Left lung (tissue), 10 donors: ENCODE data around the gene HACD3. TPM values are rescaled to one million over a fixed set of nuclear protein-coding genes. Genes with fewer than 3 reads are reported as not detected.

ENCODE experiments used
- ATAC-seq: fragments of 200-7000 bp; cut with Tn5 transposase; one replicate; pipeline ENCODE4 v1.9.1; 2020; ENCODE audit warnings: moderate library complexity
- DNase-seq, 4 donors: peaks; one replicate each; pipeline ENCODE4 v3.0.0-alpha.2; 2013 to 2020
- H3K27ac ChIP-seq, 2 donors: fragments of 200-600 bp; sonication (generic) in 1 of 2; one replicate each; pipeline versions ENCODE4 v1.5.0 to v1.8.0; 2020 to 2021
- H3K27me3 ChIP-seq, 2 donors: fragments of 200-600 bp; sonication (generic) in 1 of 2; one replicate each; pipeline versions ENCODE4 v1.5.0 to v1.8.0; 2020 to 2021
- H3K36me3 ChIP-seq, 2 donors: fragments of 200-600 bp; sonication (generic) in 1 of 2; one replicate each; pipeline versions ENCODE4 v1.5.0 to v1.8.0; 2020 to 2021
- H3K4me1 ChIP-seq, 2 donors: fragments of 200-600 bp; one replicate each; pipeline ENCODE4 v1.8.0; 2021
- H3K4me3 ChIP-seq, 2 donors: fragments of 200-600 bp; sonication (generic) in 1 of 2; one replicate each; pipeline versions ENCODE4 v1.5.0 to v1.8.0; 2020 to 2021; ENCODE audit warnings: mild to moderate bottlenecking in 1 of 2
- H3K9me3 ChIP-seq, 2 donors: fragments of 200-600 bp; sonication (generic) in 1 of 2; one replicate each; pipeline versions ENCODE4 v1.5.0 to v1.8.0; 2020 to 2021
- intact Hi-C, 2 donors: fragments of 100-400 bp; cut with DNase I; formaldehyde crosslinking; loops; one replicate each; pipeline versions ENCODE4 v1.11.2 to v1.14.2; 2022
- polyA plus RNA-seq, 6 donors: library from polyadenylated mRNA; unstranded; fragments of 120-200 nt; gene quantifications; one replicate each; pipeline ENCODE4 v1.2.1, GENCODE V29; 2013; ENCODE audit not compliant: insufficient read length in 6 of 6
- total RNA-seq, 2 donors: library from RNA; stranded (reverse); fragmentation: NEBNext Ultra II Directional; extraction: Animal tissue kit (Norgen Biotek cat#: 25700); gene quantifications; one replicate each; pipeline ENCODE4 v1.2.1, GENCODE V29; 2021
- TF ChIP-seq, protein P1 (sequence below), 2 donors: fragments of 200-600 bp; sonication (generic) in 1 of 2; IDR thresholded peaks; one replicate each; pipeline versions ENCODE4 v1.5.0 to v1.8.0; 2021; ENCODE audit warnings: antibody characterized with exemption in 2 of 2
- donor health status: DM: no; HTN: yes; CAD: no.
- donor health status: DM: no; HTN: no; CAD: no.

HACD3 gene
- total and polyA plus RNA-seq, 8 donors: 51.1 to 191 (median 159) TPM

DNA sequence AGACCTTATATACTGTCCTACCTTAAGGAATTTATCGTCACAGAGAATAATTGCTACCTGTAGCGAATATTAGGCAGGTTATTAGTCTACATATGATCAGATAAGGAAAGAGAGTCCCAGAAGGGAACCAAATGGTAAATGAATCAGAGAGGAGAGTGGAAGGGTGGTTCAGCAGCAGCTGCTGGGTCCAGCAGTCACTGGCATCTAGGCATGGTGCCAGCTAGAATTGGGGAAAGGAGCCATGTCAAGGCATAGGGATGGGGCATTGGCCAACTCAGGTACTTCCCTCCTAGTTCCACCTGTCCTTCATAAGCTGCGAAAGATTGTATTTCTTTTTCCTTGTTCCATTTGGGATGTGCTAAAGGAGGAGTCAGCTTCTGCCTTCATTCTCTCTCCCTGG, 23.4 kb downstream of the HACD3 start:
- TF ChIP-seq, protein P1, sequence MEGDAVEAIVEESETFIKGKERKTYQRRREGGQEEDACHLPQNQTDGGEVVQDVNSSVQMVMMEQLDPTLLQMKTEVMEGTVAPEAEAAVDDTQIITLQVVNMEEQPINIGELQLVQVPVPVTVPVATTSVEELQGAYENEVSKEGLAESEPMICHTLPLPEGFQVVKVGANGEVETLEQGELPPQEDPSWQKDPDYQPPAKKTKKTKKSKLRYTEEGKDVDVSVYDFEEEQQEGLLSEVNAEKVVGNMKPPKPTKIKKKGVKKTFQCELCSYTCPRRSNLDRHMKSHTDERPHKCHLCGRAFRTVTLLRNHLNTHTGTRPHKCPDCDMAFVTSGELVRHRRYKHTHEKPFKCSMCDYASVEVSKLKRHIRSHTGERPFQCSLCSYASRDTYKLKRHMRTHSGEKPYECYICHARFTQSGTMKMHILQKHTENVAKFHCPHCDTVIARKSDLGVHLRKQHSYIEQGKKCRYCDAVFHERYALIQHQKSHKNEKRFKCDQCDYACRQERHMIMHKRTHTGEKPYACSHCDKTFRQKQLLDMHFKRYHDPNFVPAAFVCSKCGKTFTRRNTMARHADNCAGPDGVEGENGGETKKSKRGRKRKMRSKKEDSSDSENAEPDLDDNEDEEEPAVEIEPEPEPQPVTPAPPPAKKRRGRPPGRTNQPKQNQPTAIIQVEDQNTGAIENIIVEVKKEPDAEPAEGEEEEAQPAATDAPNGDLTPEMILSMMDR (IDR thresholded peaks at IDR 0.05): no peak
- no peaks in the 10 kb centered on the region for H3K27me3 ChIP-seq
- no peak overlapping the region for H3K27ac ChIP-seq
- intact Hi-C loops: no loop called here
- no peak for DNase-seq
- peaks cover 0 to 22% of the 10 kb centered on the region in 2 donors for H3K36me3 ChIP-seq
- H3K4me3 ChIP-seq: no peak overlapping the region
- no peaks in the 10 kb centered on the region for H3K9me3 ChIP-seq
- ATAC-seq: no peak
- peaks cover 0 to 7% of the 10 kb centered on the region in 2 donors for H3K4me1 ChIP-seq

DNA sequence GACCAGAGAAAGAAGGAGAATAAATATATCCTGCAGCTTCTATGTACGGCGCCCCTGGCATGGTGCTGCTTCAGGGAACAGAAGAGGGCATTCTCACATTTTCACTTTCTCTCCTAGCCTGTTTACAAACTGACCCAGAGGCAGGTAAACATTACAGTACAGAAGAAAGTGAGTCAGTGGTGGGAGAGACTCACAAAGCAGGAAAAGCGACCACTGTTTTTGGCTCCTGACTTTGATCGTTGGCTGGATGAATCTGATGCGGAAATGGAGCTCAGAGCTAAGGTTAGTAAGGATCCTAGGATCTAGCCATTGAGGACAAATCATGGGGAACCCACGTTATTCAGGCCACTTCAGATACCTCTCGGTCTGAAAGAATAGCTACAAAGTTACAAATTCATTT, 26.4 kb downstream of the HACD3 start:
- Histone ChIP-seq H3K4me1 (no peaks in the 10 kb centered on the region), H3K27me3 (no peaks in the 10 kb centered on the region), H3K27ac (no peak overlapping the region), H3K4me3 (no peak overlapping the region), H3K9me3 (no peaks in the 10 kb centered on the region), H3K36me3 (peaks cover 0 to 22% of the 10 kb centered on the region in 2 donors)
- intact Hi-C loops: no loop called here
- no peak for ATAC-seq
- TF ChIP-seq, protein P1 (IDR thresholded peaks at IDR 0.05): no peak
- DNase-seq: no peak

DNA sequence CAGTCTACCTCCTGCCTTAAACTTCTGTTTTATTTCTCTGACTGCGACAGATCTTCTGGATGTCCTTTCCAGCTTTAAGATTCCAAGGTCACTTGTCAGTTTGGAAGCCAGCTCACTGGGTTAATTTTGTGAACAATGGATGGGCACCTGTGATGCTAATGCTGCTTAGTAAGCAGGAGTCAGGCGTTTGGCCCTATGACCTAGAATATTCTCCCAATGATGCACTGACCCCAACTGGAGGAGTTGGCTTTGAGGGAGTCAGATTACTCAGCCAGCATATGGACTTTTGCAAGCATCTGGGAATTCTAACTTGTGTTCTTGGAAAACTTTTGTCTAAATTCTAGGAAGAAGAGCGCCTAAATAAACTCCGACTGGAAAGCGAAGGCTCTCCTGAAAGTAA, 28.1 kb downstream of the HACD3 start:
- intact Hi-C loops: no loop called here
- H3K36me3 ChIP-seq: peaks cover 0 to 32% of the 10 kb centered on the region in 2 donors
- H3K27me3 ChIP-seq: no peaks in the 10 kb centered on the region
- H3K4me3 ChIP-seq: no peak overlapping the region
- H3K4me1 ChIP-seq: no peaks in the 10 kb centered on the region
- DNase-seq (no peak), ATAC-seq (no peak)
- H3K9me3 ChIP-seq: no peaks in the 10 kb centered on the region
- H3K27ac ChIP-seq: no peak overlapping the region
- TF ChIP-seq, protein P1 (IDR thresholded peaks at IDR 0.05): no peak

DNA sequence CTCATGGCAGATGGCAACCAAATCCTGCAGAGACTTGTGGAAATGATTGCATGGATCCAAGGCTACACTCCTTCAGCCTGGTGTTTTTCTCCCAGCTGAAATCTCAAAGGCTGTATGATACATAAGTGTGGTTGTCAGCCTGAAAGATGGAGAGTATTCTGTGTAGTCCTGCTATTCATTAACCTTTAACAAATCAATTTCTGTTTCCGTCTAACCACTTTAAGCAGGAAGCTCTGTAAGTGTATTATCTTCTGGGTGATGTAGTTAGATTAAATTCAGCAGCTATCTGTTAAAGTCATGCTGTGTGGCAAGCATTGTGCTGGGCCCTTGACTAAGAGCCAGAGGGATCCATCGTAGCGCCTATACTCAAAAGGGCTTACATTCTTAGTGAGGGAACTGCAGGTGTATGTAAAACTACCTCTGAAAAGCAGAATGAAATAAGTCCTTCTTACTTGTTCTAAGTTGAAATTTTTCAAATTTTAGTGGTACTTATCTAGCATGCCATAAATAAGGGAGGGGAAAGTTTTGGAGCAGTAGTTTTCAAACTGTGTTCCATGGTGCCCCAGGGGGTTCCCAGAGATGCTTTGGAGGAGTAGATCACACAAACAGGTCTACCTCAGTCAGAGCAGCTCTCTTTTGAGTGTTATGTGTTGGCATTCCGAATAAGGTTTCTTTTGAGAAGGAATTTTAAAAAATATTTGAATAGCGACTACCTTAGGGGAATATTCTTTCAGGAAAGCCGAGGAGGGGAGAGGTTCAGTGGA, 28.9 kb downstream of the HACD3 start:
- no peaks in the 10 kb centered on the region for H3K27me3 ChIP-seq
- H3K4me3 ChIP-seq: no peak overlapping the region
- peaks cover 0 to 37% of the 10 kb centered on the region in 2 donors for H3K36me3 ChIP-seq
- TF ChIP-seq, protein P1 (IDR thresholded peaks at IDR 0.05): no peak
- H3K4me1 ChIP-seq: no peaks in the 10 kb centered on the region
- intact Hi-C loops: no loop called here
- H3K27ac ChIP-seq: no peak overlapping the region
- ATAC-seq (no peak), DNase-seq (no peak)
- no peaks in the 10 kb centered on the region for H3K9me3 ChIP-seq

DNA sequence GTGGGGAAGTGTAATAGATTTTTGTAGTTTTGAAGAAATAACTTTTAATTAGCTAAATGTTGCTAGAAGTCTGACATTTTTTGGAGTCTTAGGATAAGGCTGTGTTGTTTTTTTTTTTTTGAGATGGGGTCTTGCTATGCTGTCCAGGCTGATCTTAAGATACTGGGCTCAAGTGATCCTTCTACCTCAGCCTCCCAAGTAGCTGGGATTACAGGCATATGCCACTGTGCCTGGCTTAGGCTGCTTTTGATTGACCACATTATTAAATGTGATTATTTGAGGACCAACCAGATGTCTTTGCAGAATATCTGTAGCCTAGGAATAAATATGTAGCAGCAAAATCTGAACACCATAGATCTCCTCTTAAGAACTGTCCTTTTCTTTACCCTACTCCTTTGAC, 29.7 kb downstream of the HACD3 start:
- intact Hi-C loops: no loop called here
- H3K36me3 ChIP-seq: peaks cover 0 to 39% of the 10 kb centered on the region in 2 donors
- no peak overlapping the region for H3K4me3 ChIP-seq
- no peaks in the 10 kb centered on the region for H3K9me3 ChIP-seq
- H3K27me3 ChIP-seq: no peaks in the 10 kb centered on the region
- H3K4me1 ChIP-seq: no peaks in the 10 kb centered on the region
- TF ChIP-seq, protein P1 (IDR thresholded peaks at IDR 0.05): no peak
- H3K27ac ChIP-seq: no peak overlapping the region
- DNase-seq: no peak
- no peak for ATAC-seq
